HTERT RPE-1 (cell line): ENCODE results near the gene YARS2.
"Not testable (repeated sequence)": the region's sequence is repeated elsewhere in the genome, so short reads cannot be mapped to it uniquely, and the experiment has no call there.

Experiments
- in situ Hi-C: fragments of 300-500 bp; cut with MboI; formaldehyde crosslinking; loops from 4 replicates; pipeline ENCODE4 v1.14.3; 2020; ENCODE audit warnings: low sequenced_read_pairs

The YARS2 gene

DNA sequence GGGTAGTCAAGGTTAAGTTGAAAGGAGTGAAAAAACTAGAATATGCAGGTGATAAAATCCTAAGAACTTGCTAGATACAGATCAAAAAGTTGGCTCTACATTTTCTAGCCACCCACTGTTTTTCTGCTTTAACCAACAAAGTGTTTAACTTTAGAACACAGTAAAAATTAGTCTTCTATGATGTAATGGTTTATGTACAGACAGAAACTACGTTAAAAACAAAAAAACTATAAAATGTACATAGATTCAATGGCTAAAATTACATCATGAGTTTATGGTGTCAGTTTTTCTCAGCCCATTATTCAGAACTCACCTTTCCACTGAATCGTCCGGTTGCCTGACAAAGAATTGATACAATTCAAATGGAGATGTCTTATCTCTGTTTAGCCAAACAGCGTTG lies 2.1 kb downstream of the YARS2 start:
- in situ Hi-C loops: no loop called here

DNA sequence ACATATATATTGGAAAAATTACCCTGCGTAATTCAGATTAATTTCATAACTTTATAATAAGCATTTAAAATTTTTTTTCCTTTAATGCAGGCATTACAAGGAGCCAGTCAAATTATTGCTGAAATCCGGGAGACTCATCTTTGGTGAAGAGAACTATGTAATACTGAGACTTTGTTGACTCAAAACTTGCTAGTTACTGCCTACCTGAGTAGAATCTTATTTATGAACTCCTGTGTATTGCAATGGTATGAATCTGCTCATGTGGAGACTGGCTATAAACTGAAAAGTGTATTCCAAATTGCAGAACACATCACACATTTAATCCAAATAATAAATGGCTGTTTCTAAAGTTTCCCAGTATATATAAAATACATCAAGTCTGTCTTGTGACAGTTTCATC lies 12.4 kb downstream of the YARS2 start:
- in situ Hi-C loops: no loop called here

DNA sequence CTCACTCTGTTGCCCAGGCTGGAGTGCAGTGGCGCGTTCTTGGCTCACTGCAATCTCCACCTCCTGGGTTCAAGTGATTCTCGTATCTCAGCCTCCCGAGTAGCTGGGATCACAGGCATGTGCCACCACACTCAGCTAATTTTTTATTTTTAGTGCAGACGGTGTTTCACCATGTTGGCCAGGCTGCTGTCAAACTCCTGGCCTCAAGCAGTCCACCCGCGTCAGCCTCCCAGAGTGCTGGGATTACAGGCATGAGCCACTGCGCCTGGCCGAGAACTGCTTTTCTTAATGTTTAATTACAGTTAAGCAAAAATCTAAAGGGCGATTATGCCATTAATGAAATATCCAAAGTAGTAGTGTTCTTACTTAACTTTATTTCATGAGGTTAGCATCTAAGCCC lies 13.6 kb downstream of the YARS2 start:
- in situ Hi-C loops: no loop called here

DNA sequence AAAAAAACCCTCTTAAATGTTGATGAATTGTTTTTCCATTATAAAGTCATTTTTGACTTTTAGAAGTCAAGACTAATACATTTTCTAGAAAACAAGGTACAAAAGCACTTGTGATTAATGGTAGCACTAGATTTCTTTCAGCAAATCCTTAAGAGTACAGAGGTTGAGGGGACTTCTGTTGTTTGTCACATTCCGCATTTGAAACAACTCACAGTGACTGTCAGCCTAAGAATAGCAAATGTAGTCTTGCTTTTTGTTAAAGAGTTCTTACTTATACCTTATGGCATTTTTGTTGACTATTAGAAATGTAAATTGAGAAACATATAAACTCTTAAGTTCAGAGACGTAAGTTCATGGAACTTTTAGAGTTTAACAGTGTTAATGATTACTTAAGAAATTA lies 16.4 kb downstream of the YARS2 start:
- in situ Hi-C loops: no loop called here

DNA sequence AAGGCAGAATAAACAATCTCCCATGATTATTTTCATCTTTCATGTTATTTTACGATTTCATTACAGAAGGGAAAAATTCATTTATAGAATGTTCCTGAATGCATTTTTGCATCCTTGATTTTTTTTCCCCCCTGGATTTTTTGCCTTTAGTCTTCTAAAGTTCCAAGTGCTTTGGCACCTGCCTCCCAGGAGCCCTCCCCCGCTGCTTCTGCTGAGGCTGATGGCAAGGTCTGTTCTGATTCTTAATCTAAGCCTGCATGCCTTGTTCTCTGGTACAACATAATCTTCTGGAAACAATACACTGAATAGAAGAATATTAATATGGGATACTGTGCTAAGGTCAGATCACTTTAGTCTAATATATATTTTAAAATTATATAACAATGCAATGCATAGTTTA lies 18.0 kb downstream of the YARS2 start:
- in situ Hi-C loops: no loop called here

DNA sequence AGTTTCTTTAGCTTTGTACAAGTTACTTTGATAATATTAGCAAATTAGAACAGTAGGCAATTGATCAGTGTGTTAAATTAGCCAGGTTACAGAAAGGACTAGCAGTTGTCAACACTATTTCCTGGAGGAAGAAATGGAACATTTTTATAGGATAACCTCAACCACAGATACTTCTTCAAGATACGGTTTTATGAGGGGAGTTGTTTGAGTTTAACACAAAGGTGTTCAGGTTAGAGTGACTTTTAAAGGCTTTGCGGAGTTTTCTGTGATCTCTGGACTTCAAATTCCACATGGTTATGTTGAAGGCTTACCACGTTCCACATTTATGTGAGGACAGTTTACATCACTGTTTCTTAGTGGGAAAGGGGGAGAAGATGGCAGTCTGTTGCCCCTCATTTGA lies 19.3 kb downstream of the YARS2 start:
- in situ Hi-C loops: no loop called here

DNA sequence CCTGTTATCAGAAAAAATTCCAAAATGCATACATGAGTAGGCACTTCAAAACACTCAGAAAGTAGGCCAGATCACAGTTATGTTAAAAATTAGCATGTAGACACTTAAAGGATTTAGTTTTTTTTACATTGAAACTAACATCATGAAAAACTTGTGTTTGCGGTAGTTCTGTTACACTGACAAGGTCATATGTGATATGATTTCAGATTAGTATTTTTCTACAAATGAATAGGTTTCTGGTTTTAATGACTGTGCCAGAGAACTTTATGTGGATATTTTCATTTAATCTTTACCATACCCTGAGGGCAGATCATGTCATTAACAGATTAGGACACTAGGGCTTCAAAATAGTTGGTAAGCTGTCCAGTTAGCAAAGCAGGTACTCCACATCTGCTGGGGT lies 20.7 kb downstream of the YARS2 start:
- in situ Hi-C loops: no loop called here

DNA sequence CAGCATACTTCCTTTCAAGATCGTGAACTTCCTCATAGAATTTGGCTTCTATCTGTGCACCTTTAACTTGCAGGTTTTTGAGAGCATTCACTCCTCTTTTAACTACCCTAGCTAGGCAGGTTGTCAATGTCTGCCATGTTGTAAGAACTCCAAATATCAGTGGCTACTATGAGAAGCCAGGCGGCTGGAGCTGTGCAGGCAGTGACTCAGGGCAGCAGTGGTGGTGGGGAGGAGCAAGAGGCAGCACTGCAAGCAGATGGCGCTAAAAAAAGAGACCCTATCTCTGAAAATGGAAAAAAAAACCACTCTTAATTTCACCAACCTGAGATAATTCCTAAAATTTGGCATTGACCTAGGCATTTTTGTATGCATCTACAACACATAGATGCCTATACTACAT lies 28.5 kb downstream of the YARS2 start:
- in situ Hi-C loops: no loop called here

DNA sequence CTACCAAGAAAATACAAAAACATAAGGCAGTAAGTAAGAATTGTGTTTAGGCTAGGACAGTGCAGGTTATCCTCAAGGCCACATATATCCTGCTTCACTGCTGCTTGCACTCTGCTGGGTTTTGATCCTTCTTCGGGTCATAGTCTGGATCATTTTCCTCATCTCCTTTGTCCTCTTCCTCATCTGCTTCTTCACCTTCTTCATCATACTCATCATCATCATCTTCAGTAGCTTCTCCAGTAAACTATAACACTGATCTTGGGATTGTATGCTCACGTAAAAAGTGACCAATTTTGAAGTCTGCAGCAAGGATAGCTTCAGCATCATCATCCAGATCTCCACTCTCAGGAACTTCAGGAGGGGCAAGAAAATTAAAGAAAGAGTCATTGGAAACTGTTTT lies 29.4 kb downstream of the YARS2 start:
- in situ Hi-C loops: no loop called here

DNA sequence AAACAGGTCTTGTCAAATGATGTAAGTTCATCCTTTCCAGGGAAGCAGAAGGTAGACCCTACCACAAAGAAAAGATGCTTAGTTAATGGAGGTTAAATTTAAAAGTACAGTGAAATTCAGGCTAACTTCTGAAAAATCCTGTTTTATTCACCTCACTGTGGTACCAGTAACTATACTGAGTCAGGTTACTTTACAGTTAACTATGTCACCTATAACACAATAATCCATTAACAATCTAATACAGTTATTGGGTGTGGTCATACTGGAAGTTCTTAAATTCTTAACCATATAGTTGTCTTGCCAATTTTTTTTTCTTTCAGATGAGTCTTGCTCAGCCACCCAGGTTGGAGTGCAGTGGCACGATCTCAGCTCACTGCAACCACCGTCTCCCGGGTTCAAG lies 30.4 kb downstream of the YARS2 start:
- in situ Hi-C loops: not testable (repeated sequence)

DNA sequence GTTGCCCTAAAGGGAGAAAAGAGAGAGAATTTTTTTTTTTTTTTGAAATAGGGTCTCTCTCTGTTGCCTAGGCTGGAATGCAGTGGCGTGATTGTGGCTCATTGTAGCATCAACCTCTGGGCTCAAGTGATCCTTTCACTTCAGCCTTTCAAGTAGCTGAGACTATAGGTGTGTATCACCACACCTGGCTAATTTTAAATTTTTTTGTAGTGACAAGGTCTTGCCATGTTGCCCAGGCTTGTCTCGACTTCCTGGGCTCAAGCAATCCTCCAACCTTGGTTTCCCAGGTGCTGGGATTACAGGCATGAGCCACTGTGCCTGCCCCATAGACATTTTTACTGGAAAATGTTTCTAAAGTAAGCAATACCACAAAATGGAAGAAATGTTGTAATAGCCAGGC lies 36.8 kb downstream of the YARS2 start:
- in situ Hi-C loops: no loop called here

DNA sequence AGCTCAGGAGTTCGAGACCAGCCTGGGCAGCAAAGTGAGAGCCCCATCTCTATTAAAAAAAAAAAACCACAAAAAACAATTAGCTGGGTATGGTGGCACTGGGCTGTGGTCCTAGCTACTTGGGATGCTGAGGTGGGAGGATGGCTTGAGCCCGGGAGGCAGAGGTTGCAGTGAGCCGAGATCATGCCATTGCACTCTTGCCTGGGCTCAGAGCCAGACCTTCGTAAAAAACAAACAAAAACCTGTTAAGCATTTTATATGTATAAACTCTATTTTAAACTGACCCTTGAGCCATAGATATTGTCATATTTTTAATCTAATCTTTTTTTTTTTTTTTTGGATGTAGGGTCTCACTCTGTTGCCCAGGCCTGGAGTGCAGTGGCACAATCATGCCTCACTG lies 40.9 kb downstream of the YARS2 start:
- in situ Hi-C loops: no loop called here

DNA sequence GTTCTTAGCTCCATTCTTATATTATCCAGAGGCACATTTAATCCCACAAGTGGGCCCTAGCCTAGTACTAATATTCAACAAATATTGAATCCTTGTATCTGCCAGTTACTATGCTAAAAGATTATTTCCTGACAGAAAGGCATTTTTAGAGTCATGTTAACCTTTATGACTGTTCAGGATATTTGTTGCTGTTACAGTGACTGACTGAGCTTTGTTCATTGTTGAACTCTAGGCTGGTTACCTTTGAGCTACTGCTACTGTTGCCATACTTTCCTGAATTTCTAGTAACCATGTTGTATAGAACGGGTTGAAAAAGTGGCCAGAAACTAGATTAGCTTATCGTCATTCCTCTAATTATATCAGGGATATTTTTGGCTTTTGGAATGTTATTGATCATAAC lies 46.8 kb downstream of the YARS2 start:
- in situ Hi-C loops: no loop called here

DNA sequence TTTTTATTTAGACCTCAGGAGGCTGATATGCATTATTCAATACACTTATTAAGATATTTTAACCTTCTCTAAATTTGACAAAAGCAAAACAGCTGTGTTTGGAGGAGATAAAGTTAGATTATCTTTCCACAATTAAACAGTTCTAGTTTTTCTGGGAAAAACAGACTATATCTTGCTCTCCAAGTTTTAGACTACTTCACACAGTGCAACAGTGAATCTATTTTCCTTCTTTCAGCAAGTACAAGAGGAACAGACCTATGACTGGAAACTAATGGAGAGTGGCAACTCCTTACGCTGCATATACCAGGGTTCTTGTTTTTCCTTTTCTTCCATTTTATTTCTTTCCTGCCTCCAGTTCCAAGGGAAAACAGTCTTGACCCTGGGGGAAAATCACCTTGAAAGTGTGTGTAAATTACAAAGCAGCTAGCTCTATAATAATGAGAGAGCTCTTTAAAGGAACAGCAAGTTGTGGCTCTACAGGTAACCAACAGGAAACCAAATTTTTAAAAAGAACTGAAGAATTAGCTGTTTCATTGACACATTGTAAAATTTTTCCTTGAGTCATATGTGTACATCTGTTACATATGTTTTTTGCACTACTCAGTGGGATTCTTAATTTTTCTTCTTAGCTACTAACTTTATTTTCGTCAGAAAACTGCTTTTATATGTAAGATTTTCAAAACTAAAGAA lies 49.2 kb downstream of the YARS2 start:
- in situ Hi-C loops: no loop called here

DNA sequence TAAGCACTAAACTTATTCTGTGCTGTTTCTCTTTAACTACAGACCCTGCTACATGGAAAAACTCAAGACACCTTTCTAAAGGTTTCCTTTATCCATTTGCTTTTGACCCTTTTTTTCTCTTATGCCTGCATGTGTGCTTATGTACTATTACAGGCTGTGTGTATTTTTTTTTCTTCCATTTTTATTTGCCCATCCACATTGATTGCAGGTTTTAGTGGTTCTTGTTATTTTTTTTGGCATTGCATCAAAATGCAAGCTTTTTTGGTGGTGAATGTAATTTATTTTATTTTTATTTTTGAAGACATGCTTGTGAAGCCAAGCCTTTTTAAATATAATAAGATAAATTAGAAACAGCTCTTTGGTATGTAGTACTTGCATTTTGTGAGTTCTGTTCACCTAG lies 49.9 kb downstream of the YARS2 start:
- in situ Hi-C loops: no loop called here

DNA sequence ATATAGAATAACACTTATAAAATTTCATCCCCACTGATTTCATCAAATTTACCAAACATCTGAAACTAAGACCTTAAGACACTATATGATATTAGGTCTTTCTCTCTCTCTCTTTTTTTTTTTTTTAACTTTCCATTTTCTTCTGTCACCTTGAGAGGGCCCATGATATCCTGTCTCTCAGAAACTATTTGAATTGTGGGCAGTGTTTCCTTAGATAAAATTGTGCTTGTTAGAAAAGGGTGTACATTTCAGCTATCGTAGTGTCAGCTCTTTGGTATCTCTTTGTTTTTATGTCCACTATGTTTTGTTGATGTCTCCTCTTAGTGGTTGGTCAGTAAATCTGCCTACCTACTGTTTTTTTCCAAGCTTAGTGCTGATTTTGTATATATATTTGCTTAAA lies 52.8 kb downstream of the YARS2 start:
- in situ Hi-C loops: no loop called here

DNA sequence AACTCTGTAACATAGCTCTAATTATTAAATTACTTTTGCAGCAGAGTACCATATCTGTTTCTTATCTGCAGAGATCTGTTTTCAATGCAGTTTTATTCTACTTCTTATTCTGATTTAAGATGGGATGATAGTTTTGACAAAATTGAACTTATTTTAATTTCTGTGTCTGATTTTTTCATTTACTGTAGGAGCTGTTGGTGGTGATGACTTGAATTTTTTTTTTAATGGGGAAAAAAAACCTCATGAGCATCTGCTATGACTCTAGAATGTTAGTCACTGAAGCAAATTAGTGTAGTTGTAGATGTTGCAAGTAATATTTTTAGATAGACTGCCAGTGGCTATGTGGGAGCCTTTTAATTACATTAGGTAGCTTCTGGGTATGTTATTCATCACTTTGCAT lies 53.2 kb downstream of the YARS2 start:
- in situ Hi-C loops: no loop called here

DNA sequence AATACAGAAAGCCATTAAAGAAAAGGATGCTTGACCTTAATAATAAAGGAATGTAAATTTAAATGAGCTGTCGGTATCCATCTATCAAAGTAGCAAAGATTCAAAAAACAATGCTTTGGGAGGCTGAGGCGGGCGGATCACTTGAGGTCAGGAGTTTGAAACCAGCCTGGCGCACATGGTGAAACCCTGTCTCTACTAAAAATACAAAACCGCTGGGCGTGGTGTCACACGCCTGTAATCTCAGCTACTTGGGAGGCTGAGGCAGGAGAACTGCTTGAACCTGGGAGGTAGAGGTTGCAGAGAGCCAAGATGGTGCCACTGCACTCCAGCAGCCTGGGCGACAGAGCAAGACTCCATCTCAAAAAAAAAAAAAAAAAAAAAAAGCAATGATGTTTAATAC lies 56.3 kb downstream of the YARS2 start:
- in situ Hi-C loops: not testable (repeated sequence)

DNA sequence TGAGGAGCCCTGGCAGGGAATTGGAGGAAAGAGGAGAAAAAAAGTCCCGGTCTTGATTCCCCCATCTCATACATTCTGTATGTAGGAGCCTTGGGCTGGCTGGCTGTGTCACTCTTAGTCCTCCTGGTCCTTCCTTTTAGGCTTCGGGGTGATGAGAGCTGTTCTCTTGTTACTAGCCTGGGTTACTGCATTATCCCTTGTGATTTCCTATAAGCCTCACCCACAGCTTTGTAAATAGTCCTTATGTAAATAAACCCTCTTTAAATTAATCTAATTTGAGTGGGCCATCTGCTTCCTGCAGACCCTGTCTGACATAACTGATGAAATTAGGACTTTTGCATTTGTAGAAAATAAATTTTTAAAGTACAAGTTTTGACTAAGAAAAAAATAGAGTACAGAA lies 57.4 kb downstream of the YARS2 start:
- in situ Hi-C loops: no loop called here

DNA sequence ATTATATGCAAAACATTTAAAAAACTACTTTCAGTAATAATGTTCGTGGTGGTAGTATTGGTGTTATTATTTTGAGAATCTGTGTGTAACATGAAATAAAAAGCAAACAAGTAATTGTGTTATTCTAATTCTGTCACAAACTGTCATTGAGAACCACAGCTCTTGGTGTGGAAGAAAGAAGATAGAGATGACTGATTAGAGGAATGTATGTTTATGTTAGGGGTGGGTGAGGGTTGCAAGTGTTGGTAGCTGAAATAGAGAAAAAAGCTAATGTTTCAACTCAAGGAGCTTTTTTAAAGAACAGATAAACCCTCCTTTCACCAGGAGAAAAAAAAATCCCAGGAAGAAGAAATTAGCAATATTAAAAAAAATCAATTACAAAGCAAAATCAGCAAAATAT lies 58.3 kb downstream of the YARS2 start:
- in situ Hi-C loops: no loop called here
